K562 treated with DMSO at 1 percent for 12 hours (cell line): Measurements from ENCODE around the gene DNMBP. TPM values are rescaled to one million over a fixed set of nuclear protein-coding genes. Genes with fewer than 3 reads are reported as not detected.

Source experiments
- total RNA-seq: library from RNA; unstranded; fragments of 300-600 nt; gene quantifications from 2 replicates; pipeline ENCODE4 v1.2.3, GENCODE V29; 2022; ENCODE audit not compliant: insufficient read depth

Gene DNMBP
- total RNA-seq, result 1.9 and 8.1 TPM in 2 replicates

GRCh38 chr10:100009793-100010676 is at the start of gene DNMBP:
Gene DNMBP, minus strand, starts transcription at chr10:100009947. Its CDS starts 37,823 bp downstream, at chr10:99972124.

Other genes with a start within 250 kb of the DNMBP start
- gene ABCC2, start 227.3 kb downstream of the DNMBP start, total RNA-seq, result 0.10 TPM in 1 of 2 replicates, not detected in the other
- gene CPN1, start 71.9 kb upstream of the DNMBP start, total RNA-seq, result not detected in 2 replicates
- gene ERLIN1, start 176.1 kb upstream of the DNMBP start, total RNA-seq, result 6.5 and 16.2 TPM in 2 replicates
- 5.5 and 15.8 TPM in 2 replicates for gene CHUK, start 219.6 kb upstream of the DNMBP start, total RNA-seq